Measurements from ENCODE around the gene DUOX1. TPM values are rescaled to one million over a fixed set of nuclear protein-coding genes. Genes with fewer than 3 reads are reported as not detected.

DUOX1 gene
- total and polyA plus RNA-seq, 4 donors: 0.02 to 0.94 (median 0.08) TPM; not detected in 1

GRCh38 chr15:45197512-45197911, 67.7 kb downstream of the DUOX1 start:
- TF ChIP-seq EGR1 (IDR thresholded peaks at IDR 0.05; ENCODE audit: low read depth in 2 of 2) (no peak), CTCF (IDR thresholded peaks at IDR 0.05; ENCODE audit: low read depth, low read length, missing input control) (no peak), JUND (IDR thresholded peaks at IDR 0.05) (no peak), HNF4A (conservative IDR thresholded peaks at IDR 0.05) (no peak), TAF1 (conservative IDR thresholded peaks at IDR 0.05) (no peak), ATF3 (IDR thresholded peaks at IDR 0.05) (no peak), RAD21 (IDR thresholded peaks at IDR 0.05) (no peak), FOXA1 (IDR thresholded peaks at IDR 0.05) (no peak), ZBTB33 (IDR thresholded peaks at IDR 0.05) (no peak), FOXA2 (IDR thresholded peaks at IDR 0.05) (no peak), HNF4G (IDR thresholded peaks at IDR 0.05) (no peak), REST (IDR thresholded peaks at IDR 0.05) (no peak), GABPA (IDR thresholded peaks at IDR 0.05 in 1 of 2, conservative IDR thresholded peaks at IDR 0.05 in 1 of 2) (no peak), YY1 (IDR thresholded peaks at IDR 0.05) (no peak), NR2F2 (IDR thresholded peaks at IDR 0.05) (no peak), SP1 (IDR thresholded peaks at IDR 0.05) (no peak), RXRA (IDR thresholded peaks at IDR 0.05) (no peak)
- no peak overlapping the region for H3K27ac ChIP-seq (ENCODE audit: low read depth in 1 of 2, low read length in 2 of 2)
- DNase-seq (ENCODE audit: low spot score): no peak
- H3K4me1 ChIP-seq (ENCODE audit: control insufficient read depth in 4 of 4, insufficient read depth in 4 of 4, low read length in 3 of 4): peaks cover 0 to 13% (median 9%) of the 10 kb centered on the region in 4 donors
- no peaks in the 10 kb centered on the region for H3K27me3 ChIP-seq (ENCODE audit: control insufficient read depth in 4 of 4, insufficient read depth in 4 of 4, low read length in 3 of 4)
- no peaks in the 10 kb centered on the region for H3K9me3 ChIP-seq (ENCODE audit: control insufficient read depth in 4 of 4, low read length in 3 of 4)
- H3K4me3 ChIP-seq (ENCODE audit: low read depth in 1 of 3, low read length in 3 of 3): no peak overlapping the region
- WGBS: 96% methylated on average over 3 of the region's 3 CpGs
- no peak overlapping the region for H3K9ac ChIP-seq (ENCODE audit: low read depth in 1 of 2, low read length in 2 of 2)
- no peaks in the 10 kb centered on the region for H3K36me3 ChIP-seq (ENCODE audit: control insufficient read depth in 4 of 4, insufficient read depth in 3 of 4, low read depth in 1 of 4, low read length in 3 of 4)
